GM18868 (cell line): ENCODE results near the gene WFDC10B.
"Not testable (repeated sequence)": the region's sequence is repeated elsewhere in the genome, so short reads cannot be mapped to it uniquely, and the experiment has no call there.

Experiments
- ATAC-seq: cut with Tn5 transposase; IDR thresholded peaks from one replicate; pipeline ENCODE4 v1.9.1; 2021; ENCODE audit warnings: mild to moderate bottlenecking, moderate library complexity; ENCODE audit not compliant: unreplicated experiment

The WFDC10B gene

DNA sequence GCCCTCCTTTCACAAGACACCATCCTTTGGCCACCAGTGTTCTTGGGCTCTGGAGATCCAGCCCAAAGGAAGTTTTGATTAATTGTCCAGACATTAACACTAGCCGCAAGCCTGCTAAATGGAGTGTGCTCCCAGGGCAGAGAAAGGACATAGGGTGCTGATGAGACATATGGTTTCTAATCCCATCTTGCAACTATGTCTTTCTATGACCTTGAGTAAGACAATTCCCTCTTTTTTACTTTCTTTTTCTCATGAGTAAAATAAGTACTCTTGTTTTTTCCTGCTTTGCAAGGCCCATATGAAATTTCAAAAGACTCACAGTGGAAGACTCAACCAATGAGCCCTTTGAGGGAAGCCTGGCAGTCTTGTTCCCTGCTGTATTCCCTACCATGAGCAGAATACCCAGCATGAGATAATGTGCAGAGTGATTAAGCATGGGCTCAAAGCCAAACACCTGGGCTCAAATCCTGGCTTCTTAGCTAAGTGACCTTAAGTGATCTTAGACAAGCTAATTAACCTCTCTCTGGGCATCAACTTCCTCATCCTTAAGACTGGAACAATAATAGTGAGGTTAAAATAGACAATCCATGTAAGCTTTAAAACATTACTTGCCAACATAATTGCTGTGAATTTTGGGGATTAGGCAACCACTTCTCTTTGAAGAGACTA is at the start of gene WFDC10B:
TSS of gene WFDC10B (minus strand) at position 51 of the 669 bp plus-strand sequence. CDS start 19,027 bp downstream, outside the sequence.
- no peak for ATAC-seq

- ATAC-seq = no peak
Measured at GRCh38 chr20:45752746-45753145, 47.9 kb upstream of the WFDC10B start.

DNA sequence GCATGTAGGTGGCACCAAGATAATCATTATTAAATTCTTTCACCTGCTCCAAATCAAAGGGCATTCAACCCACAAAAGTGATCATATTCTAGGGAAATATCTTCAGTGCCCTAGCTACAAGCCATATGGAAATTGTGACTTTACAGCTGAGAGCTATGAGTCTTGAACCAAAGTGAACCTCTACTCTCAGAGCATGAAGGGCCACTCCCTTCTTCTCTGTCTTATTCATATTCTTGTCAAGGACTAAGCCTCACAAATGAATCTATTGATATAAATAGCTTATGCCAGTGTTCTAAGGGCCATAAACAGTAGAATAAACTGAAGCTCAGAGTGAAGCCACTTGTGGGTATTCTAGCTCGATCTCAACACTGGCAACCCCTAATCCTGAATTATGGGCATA is 46.9 kb upstream of the WFDC10B start:
- no peak for ATAC-seq

DNA sequence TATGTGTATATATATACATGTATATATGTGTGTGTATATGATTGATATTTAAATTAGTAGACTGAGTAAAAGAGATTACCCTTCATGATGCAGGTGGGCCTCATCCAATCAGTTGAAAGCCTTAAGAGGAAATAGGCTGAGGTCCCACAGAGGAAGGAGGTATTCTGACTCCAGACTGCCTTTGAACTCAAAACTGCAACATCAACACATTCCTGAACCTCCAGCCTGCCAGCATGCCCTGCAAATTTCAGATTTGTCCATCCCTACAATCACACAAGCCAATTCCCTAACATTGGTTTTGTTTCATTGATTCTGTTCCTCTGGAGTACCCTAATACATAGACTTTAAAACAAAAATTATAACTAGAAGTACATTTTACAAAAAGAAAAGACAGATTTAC is 40.2 kb upstream of the WFDC10B start:
- no peak for ATAC-seq

DNA sequence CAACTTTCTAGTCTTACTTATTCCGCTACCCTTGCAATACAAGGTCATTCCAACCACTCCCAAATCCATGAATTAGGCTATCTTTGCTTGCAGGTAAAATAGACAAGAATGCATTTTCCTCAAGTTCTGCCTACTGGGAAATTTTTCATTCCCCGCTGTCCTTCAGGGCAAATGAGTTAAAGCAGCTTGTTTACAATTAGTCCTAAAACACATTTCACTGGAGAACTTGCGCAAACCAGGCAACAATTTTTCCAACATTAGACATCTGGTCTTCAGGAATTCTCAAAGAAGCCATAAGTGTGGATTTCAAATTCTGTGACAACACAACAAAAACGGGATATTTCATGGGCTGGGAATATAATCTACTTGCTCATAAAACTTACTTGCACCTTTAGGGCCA is 37.8 kb upstream of the WFDC10B start:
- ATAC-seq = no peak

- no peak for ATAC-seq
Measured at GRCh38 chr20:45735988-45736387, 31.2 kb upstream of the WFDC10B start.

- ATAC-seq = no peak
Measured at GRCh38 chr20:45735552-45735951, 30.7 kb upstream of the WFDC10B start.

DNA sequence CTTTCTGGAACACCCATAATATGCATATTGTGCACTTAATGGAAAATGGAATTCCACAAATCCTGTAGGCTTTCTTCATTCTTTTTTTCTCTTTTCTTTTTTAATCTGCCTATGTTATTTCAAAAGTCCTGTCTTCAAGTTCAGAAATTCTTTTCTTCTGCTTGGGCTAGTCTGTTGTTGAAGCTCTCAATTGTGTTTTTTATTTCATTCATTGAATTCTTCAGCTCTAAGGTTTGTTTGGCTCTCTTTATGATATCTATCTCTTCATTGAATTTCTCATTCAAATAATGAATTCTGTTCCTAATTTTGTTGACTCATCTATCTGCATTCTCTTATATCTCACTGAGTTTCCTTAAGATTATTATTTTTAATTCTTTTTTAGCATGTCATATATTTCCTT is 27.4 kb upstream of the WFDC10B start:
- no peak for ATAC-seq

DNA sequence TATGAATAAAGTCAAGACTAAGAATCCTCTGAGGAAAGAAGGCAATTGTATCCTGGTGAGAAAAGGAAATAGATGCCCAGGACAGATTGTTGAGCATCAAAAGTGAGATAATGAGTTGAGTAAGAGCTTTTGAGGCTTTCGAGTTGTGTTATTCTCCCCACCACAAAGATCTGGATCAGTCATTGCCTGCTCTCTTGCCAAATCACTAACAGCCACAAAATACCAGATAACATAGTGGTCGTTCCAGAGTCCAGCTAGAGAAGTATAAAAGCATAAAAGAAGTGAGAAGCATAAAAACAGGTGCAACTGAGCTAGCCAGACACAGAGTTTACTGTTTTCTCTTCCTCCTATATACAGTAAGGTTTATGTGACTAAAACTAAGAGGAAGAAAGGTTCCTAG is 22.2 kb upstream of the WFDC10B start:
- no peak for ATAC-seq

- ATAC-seq = no peak
Measured at GRCh38 chr20:45725134-45725533, 20.3 kb upstream of the WFDC10B start.

DNA sequence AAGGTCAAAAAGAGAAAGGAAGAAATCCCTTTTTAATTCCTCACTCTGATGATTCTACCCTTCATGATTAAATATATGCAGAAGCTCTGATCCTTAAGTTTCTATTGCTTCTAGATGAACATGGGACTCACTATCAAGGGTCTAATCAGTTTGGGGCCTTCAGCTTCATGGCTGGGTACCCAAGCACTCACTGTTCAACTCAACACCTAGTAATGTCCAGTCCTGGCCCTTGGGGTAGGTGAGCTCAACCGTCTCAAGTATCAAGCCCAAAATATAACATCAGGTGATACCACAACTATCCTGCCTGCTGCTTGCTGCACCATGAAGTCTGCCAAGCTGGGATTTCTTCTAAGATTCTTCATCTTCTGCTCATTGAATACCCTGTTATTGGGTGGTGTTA is 17.2 kb upstream of the WFDC10B start, which contains the start of gene SPINT4:
TSS of gene SPINT4 (plus strand) at position 301 of the 400 bp plus-strand sequence. CDS start at position 322, 21 bp downstream.
- ATAC-seq = no peak

DNA sequence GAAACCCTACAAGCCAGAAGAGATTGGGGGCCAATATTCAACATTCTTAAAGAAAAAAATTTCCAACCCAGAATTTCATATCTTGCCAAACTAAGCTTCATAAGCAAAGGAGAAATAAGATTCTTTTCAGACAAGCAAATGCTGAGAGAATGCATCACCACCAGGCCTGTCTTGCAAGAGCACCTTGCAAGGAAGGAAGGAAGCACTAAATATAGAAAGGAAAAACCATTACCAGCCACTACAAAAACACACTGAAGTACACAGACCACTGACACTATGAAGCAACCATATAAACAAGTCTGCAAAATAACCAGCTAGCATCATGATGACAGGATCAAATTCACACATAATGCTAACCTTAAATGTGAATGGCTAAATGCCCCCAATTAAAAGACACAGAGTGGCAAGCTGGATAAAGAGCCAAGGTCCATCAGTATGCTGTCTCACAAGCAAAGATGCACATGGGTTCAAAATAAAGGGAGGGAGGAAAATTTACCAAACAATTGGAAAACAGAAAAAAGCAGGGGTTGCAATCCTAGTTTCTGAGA is 11.4 kb upstream of the WFDC10B start:
- not testable (repeated sequence) for ATAC-seq

GRCh38 chr20:45701873-45702272 is 2.9 kb downstream of the WFDC10B start, which contains the start of gene WFDC13:
Gene WFDC13 (plus strand): TSS chr20:45702038. CDS start chr20:45702124, 86 bp downstream.
- no peak for ATAC-seq

GRCh38 chr20:45701104-45701503 is 3.7 kb downstream of the WFDC10B start:
- no peak for ATAC-seq

- no peak for ATAC-seq
Measured at GRCh38 chr20:45695496-45695895, 9.3 kb downstream of the WFDC10B start.

DNA sequence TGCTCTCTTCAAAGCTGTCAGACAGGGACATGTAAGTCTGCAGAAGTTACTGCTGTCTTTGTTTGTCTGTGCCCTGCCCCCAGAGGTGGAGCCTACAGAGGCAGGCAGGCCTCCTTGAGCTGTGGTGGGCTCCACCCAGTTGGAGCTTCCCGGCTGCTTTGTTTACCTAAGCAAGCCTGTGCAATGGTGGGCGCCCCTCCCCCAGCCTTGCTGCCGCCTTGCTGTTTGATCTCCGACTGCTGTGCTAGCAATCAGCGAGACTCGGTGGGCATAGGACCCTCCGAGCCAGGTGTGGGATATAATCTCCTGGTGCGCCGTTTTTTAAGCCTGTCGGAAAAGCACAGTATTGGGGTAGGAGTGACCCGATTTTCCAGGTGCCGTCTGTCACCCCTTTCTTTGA is 11.5 kb downstream of the WFDC10B start:
- ATAC-seq = not testable (repeated sequence)

- ATAC-seq = no peak
Measured at GRCh38 chr20:45685896-45686295, 18.9 kb downstream of the WFDC10B start.

- ATAC-seq = no peak
Measured at GRCh38 chr20:45679650-45680049, 25.2 kb downstream of the WFDC10B start.

DNA sequence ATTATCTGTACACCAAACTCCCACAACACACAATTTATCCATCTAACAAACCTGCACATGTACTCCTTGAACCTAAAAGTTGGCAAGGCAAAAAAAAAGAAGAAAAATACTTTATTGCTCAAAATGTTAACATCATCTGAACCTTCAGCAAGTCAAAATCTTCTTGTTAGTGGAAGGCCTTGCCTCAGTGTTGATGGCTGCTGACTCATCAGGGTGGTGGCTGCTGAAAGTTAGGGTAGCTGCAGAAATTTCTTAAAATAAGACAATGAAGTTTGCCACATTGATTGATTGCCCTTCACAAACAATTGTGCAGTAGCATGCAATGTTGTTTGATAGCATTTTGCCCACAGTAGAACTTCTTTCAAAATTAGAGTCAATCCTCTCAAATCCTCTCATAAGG is 32.1 kb downstream of the WFDC10B start:
- no peak for ATAC-seq

DNA sequence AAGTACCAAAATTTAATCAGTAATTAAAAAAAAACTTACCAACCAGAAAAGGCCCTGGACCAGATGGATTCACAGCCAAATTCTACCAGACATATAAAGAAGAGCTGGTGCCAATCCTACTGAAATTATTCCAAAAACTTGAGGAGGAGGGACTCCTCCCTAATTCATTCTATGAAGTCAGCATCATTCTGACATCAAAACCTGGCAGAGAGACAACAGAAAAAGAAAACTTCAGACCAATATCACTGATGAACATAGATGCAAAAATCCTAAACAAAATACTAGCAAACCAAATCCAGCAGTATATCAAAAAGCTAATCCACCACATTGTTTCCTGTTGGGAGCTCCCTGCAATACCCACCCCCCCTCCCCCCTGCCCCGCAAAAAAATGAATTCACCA is 34.7 kb downstream of the WFDC10B start, which contains the start of gene WFDC11:
TSS of gene WFDC11 (minus strand) at position 101 of the 400 bp plus-strand sequence. CDS start 19,639 bp downstream, outside the sequence.
- no peak for ATAC-seq

DNA sequence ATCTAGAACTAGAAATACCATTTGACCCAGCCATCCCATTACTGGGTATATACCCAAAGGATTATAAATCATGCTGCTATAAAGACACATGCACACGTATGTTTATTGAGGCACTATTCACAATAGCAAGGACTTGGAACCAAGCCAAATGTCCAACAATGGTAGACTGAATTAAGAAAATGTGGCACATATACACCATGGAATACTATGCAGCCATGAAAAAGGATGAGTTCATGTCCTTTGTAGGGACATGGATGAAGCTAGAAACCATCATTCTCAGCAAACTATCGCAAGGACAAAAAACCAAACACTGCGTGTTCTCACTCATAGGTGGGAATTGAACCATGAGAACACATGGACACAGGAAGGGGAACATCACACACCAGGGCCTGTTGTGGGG is 47.8 kb downstream of the WFDC10B start:
- ATAC-seq = not testable (repeated sequence)

DNA sequence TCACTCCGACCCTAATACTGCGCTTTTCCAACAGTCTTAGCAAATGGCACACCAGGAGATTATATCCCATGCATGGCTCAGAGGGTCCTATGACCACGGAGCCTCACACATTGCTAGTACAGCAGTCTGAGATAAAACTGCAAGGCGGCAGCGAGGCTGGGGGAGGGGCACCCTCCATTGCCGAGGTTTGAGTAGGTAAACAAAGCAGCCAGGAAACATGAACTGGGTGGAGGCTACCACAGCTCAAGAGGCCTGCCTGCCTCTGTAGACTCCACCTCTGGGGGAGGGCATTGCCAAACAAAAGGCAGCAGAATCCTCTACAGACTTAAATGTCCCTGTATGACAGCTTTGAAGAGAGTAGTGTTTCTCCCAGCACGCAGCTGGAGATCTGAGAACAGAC is 53.1 kb downstream of the WFDC10B start:
- not testable (repeated sequence) for ATAC-seq
